NCI-H226 (cell line): ENCODE measurements around the gene SGIP1.
"Not testable (repeated sequence)": the region's sequence is repeated elsewhere in the genome, so short reads cannot be mapped to it uniquely, and the experiment has no call there.

ENCODE experiments used
- DNase-seq: peaks from one replicate; pipeline ENCODE4 v3.0.0-alpha.2; 2015

The SGIP1 gene

GRCh38 chr1:66777831-66778230, 243.9 kb downstream of the SGIP1 start:
- DNase-seq = no peak

- no peak for DNase-seq
Observed at GRCh38 chr1:66778266-66778665, 244.3 kb downstream of the SGIP1 start.

- DNase-seq = no peak
Observed at GRCh38 chr1:66778969-66779368, 245.0 kb downstream of the SGIP1 start.

- no peak for DNase-seq
Observed at GRCh38 chr1:66779475-66780078, 245.6 kb downstream of the SGIP1 start.

GRCh38 chr1:66785800-66786199, 251.8 kb downstream of the SGIP1 start:
- not testable (repeated sequence) for DNase-seq

- DNase-seq = no peak
Observed at GRCh38 chr1:66787641-66788040, 253.7 kb downstream of the SGIP1 start.

DNA sequence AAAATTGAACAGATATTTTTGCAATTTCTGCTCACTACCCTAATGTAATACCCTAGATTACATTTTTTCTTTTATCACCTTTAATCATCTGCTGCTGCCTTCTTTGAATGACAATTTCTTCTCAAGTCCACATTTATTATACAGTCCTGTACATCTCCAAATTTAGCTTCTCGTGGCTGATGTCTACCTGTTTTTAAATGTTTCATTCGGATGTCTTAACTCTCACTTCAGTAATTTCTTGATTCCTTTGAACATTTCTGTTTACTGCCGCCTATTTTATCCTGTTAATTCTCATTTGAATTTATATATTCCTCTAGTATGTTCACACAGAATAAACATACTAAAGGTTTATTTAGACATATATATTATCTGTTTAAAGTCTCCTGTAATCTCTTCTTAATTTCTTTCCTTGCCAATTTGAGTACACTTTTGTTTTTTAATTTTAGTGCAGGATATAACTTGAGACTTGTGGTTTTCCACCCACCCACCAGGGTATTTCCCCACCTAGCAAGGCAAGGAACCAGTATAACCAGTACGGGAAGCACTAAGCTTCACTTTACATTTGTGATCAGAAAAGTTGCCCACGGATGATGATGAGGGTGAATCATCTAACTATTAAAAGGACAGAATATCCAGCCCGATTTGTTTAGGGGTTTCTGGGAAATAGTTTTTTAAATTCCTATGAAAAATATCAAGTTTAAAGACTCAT, 254.4 kb downstream of the SGIP1 start:
- DNase-seq = no peak

GRCh38 chr1:66791621-66792610, 258.0 kb downstream of the SGIP1 start:
- DNase-seq = no peak

DNA sequence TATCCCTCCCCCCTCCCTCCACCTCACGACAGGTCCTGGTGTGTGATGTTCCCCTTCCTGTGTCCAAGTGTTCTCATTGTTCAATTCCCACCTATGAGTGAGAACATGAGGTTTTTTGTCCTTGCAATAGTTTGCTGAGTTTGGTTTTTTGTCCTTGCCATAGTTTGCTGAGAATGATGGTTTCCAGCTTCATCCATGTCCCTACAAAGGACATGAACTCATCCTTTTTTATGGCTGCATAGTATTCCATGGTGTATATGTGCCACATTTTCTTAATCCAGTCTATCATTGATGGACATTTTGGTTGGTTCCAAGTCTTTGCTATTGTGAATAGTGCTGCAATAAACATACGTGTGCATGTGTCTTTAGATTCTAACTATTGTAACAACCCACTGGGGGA, 261.9 kb downstream of the SGIP1 start:
- not testable (repeated sequence) for DNase-seq
